ENCODE data around the gene DDX28.
"Not testable (repeated sequence)": the region's sequence is repeated elsewhere in the genome, so short reads cannot be mapped to it uniquely, and the experiment has no call there.

DDX28 gene

GRCh38 chr16:67998231-67998778, 24.7 kb downstream of the DDX28 start:
- not testable (repeated sequence) for DNase-seq

- no peak for DNase-seq
These were observed 26.4 kb downstream of the DDX28 start for GRCh38 chr16:67996666-67997065.

- DNase-seq = no peak
These were observed 27.6 kb downstream of the DDX28 start for GRCh38 chr16:67995423-67995822.

GRCh38 chr16:67994040-67994408, 29.0 kb downstream of the DDX28 start:
- not testable (repeated sequence) for DNase-seq

- DNase-seq = peak in 46 of 58 donors; percentile 7 to 72 (median 31)
These were observed 29.6 kb downstream of the DDX28 start for GRCh38 chr16:67993207-67994039.

GRCh38 chr16:67992661-67993206, 30.3 kb downstream of the DDX28 start:
- peak in 1 of 58 donors; percentile 27 for DNase-seq

- no peak for DNase-seq
These were observed 33.0 kb downstream of the DDX28 start for GRCh38 chr16:67990018-67990386.

- DNase-seq = peak in 1 of 58 donors; percentile 9
These were observed 33.6 kb downstream of the DDX28 start for GRCh38 chr16:67989322-67990017.

GRCh38 chr16:67988675-67989074, 34.4 kb downstream of the DDX28 start:
- DNase-seq = no peak

GRCh38 chr16:67987460-67988160, 35.4 kb downstream of the DDX28 start:
- peak in 34 of 58 donors; percentile 5 to 70 (median 34) for DNase-seq

- no peak for DNase-seq
These were observed 36.1 kb downstream of the DDX28 start for GRCh38 chr16:67986949-67987348.

GRCh38 chr16:67982011-67982696, 40.9 kb downstream of the DDX28 start:
- no peak for DNase-seq

- no peak for DNase-seq
These were observed 42.9 kb downstream of the DDX28 start, which contains the start of gene DPEP3 for GRCh38 chr16:67979955-67980678. DPEP3 (minus strand) TSS chr16:67980499; CDS start chr16:67980380, 119 bp downstream.

- DNase-seq = no peak
These were observed 45.4 kb downstream of the DDX28 start for GRCh38 chr16:67977469-67978227.

GRCh38 chr16:67977005-67977404, 46.0 kb downstream of the DDX28 start:
- DNase-seq = no peak

- no peak for DNase-seq
These were observed 46.8 kb downstream of the DDX28 start for GRCh38 chr16:67976205-67976604.

- no peak for DNase-seq
These were observed 47.5 kb downstream of the DDX28 start for GRCh38 chr16:67975321-67976105.

GRCh38 chr16:67972285-67972684, 50.7 kb downstream of the DDX28 start:
- DNase-seq = not testable (repeated sequence)

All from anterior cingulate cortex (tissue), 58 donors.